Activated CD8-positive, alpha-beta T cell treated with anti-CD3 and anti-CD28 coated beads for 36 hours (primary cell): ENCODE results near the gene SRA1. TPM values are rescaled to one million over a fixed set of nuclear protein-coding genes. Genes with fewer than 3 reads are reported as not detected.

Experiments used
- ATAC-seq: fragments of 200-7000 bp; cut with Tn5 transposase; one replicate; pipeline ENCODE4 v1.10.0; 2021; ENCODE audit warnings: mild to moderate bottlenecking, moderate library complexity
- CTCF ChIA-PET: fragments of 350-600 bp; sonication (Branson Sonifier 250); formaldehyde crosslinking; loops from one replicate; lab custom pipeline; 2021; ENCODE audit warnings: antibody characterized with exemption; lab: Charles Lee
- POLR2A ChIA-PET: fragments of 350-600 bp; sonication (Branson Sonifier 250); formaldehyde crosslinking; loops from one replicate; lab custom pipeline; 2021; ENCODE audit warnings: antibody characterized with exemption; lab: Charles Lee
- DNase-seq: peaks from one replicate; pipeline ENCODE4 v3.0.0-alpha.2; 2020
- H3K27ac Mint-ChIP-seq: one replicate; pipeline ENCODE4 v1.8.0; 2021; ENCODE audit warnings: mild to moderate bottlenecking, mixed read lengths
- H3K27me3 Mint-ChIP-seq: one replicate; pipeline ENCODE4 v1.8.0; 2021; ENCODE audit warnings: mixed read lengths
- H3K36me3 Mint-ChIP-seq: one replicate; pipeline ENCODE4 v1.8.0; 2021; ENCODE audit warnings: low read depth, mixed read lengths
- H3K4me1 Mint-ChIP-seq: one replicate; pipeline ENCODE4 v1.8.0; 2021; ENCODE audit warnings: low read depth, mixed read lengths
- H3K4me3 Mint-ChIP-seq: one replicate; pipeline ENCODE4 v1.8.0; 2021; ENCODE audit warnings: mild to moderate bottlenecking, moderate library complexity, mixed read lengths
- H3K9me3 Mint-ChIP-seq: one replicate; pipeline ENCODE4 v1.8.0; 2021; ENCODE audit warnings: mixed read lengths
- intact Hi-C: fragments of 100-400 bp; cut with micrococcal nuclease; formaldehyde crosslinking; loops from one replicate; pipeline ENCODE4 v1.10.0; 2022
- total RNA-seq, 2 experiments: library from RNA; stranded (reverse); gene quantifications; one replicate each; pipeline ENCODE4 v1.2.3, GENCODE V29; 2021
- TF ChIP-seq, protein P1 (sequence below): fragments of 200-600 bp; IDR thresholded peaks from one replicate; pipeline ENCODE4 v1.8.0; 2022; ENCODE audit warnings: antibody characterized with exemption, mild to moderate bottlenecking

Gene SRA1
- total RNA-seq, 2 experiments from 2014 or later = 47.8 to 49.5 TPM

DNA sequence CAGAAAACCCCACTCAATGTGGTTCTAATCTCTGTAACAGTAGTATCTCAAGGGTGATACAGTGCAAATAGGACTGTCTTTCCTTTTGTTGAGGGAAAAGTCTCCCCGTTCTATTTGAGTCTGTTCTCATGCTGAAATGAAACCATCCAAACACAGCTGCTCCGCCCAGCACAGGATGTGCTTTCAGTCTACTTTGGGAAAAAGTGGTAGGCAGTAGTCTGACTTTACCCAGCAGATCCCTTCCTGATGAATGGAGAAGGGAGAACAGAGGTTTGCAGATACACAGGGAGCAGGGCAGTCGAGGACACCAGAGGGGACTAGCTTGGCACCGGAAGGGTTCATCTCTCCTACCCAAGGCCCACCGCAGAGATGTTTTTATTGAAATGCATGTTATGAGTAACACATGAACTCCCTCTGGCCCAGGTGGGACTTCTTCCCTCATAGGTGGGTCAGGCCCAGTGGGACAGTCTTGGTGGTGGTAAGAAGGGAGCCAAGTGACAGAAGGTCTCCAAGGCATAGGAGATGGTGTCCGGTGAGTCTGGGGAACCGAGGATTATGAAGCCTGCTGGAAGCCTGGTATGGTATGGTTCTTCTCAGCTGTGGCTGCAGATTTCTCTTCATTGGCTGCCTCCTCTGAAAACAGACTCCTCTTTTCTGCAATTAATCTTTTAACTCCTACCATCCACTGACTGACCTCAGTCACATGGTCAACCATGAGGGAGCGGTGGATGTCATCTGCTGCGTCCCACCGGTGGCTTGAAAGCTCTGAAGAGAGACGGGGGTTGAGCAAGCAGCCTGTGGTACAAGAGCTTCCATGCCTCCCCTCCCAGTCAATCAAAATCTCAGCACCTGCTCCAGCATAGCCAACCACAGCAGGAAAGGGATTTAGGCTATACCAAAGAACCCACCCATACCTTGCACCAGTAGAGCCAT, 6.9 kb downstream of the SRA1 start:
- ATAC-seq = no peak
- CTCF ChIA-PET = interaction anchor here (1.1 to 2.5 kb wide), 3 partner anchors 11 to 88 kb away, joined by 3 to 8 read pairs (median 5); partner anchors contain the start of gene APBB3
- H3K9me3 Mint-ChIP-seq = no peaks in the 10 kb centered on the region
- intact Hi-C loops = no loop called here
- TF ChIP-seq, protein P1, sequence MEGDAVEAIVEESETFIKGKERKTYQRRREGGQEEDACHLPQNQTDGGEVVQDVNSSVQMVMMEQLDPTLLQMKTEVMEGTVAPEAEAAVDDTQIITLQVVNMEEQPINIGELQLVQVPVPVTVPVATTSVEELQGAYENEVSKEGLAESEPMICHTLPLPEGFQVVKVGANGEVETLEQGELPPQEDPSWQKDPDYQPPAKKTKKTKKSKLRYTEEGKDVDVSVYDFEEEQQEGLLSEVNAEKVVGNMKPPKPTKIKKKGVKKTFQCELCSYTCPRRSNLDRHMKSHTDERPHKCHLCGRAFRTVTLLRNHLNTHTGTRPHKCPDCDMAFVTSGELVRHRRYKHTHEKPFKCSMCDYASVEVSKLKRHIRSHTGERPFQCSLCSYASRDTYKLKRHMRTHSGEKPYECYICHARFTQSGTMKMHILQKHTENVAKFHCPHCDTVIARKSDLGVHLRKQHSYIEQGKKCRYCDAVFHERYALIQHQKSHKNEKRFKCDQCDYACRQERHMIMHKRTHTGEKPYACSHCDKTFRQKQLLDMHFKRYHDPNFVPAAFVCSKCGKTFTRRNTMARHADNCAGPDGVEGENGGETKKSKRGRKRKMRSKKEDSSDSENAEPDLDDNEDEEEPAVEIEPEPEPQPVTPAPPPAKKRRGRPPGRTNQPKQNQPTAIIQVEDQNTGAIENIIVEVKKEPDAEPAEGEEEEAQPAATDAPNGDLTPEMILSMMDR = no peak
- H3K27me3 Mint-ChIP-seq = no peaks in the 10 kb centered on the region
- peak overlapping the region; percentile 98 for H3K27ac Mint-ChIP-seq
- H3K4me3 Mint-ChIP-seq = no peak overlapping the region
- no peak for DNase-seq
- peaks cover 56% of the 10 kb centered on the region for H3K36me3 Mint-ChIP-seq
- H3K4me1 Mint-ChIP-seq = peaks cover 67% of the 10 kb centered on the region
- POLR2A ChIA-PET = interaction anchor here (0.8 to 3.2 kb wide), 5 partner anchors 13 to 148 kb away, joined by 3 to 15 read pairs (median 3); partner anchors contain the start of genes CD14, IK and NDUFA2

DNA sequence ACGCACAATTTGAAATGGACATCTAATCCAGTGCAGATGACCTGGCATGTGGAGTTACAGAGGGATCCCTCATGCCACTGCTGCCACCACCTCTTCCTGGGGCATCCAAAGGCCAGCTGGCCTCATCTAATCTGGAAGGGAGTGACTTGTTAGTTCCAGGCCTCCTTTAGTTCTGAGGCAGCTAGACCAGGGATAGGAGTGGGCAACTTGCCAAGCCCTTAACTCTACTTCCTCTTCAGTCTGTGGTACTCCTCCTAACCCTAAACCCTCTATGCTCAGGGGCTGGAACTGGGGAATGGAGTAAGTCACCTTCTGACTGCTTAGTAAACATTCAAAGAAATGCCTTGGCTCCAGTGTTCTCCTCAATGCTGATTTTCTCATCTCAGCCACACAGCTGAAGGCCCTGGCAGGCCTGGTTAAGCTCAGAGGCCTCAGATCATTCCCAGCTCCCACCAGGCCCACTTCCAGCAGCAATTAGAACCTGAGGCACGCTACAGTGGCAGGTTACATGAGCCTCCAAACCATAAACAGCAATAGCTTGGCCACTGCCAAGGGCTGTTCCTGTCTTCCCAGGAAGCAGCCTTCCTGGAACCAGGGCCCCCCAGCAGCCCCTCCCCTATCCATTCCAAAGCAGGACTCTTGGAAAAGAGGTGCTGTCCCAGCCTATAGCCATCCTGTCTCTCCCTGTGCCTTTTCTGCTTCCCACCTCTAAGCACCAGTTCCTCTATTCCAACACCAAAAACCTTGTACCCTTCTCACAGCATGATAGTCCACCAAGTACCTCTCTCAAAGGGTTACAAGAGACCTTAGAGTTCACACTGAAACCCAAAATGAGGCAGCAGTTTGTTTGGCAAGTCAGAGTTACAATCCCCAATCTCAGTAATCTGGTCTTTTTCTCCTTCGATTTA, 7.8 kb downstream of the SRA1 start:
- DNase-seq = no peak
- ChIA-PET CTCF (interaction anchor here (1.4 to 4.0 kb wide), 2 partner anchors 22 to 85 kb away, joined by 3 to 16 read pairs; no protein-coding TSS in a partner anchor), POLR2A (interaction anchor here (1.0 to 3.5 kb wide), 6 partner anchors 8 to 147 kb away, joined by 3 to 38 read pairs (median 16); partner anchors contain the start of genes ANKHD1, APBB3, IK and NDUFA2)
- Mint-ChIP-seq H3K27me3 (no peaks in the 10 kb centered on the region), H3K4me3 (peak overlapping the region; percentile 89), H3K27ac (peak overlapping the region; percentile 98), H3K36me3 (peaks cover 55% of the 10 kb centered on the region), H3K4me1 (peaks cover 59% of the 10 kb centered on the region), H3K9me3 (no peaks in the 10 kb centered on the region)
- TF ChIP-seq, protein P1 = no peak
- intact Hi-C loops = loop anchor here (5.0 kb wide), 1 partner anchor 88 kb away; the partner anchor contains the start of gene TMCO6
- ATAC-seq = no peak

DNA sequence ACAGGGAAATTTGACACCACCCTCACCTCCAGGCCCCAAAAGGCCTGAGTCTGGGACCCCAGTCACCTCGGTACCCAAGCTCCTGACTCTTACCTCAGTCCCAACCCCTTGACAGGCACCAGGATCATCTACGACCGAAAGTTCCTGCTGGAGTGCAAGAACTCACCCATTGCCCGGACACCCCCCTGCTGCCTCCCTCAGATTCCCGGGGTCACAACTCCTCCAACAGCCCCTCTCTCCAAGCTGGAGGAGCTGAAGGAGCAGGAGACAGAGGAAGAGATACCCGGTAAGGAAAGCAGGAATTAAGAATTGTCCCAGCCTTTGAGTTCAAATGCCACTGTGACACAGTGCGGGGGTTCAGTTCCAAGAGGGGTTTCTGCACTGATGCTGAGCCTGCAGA, 8.5 kb downstream of the SRA1 start:
- no peak for DNase-seq
- TF ChIP-seq, protein P1 = no peak
- peaks cover 53% of the 10 kb centered on the region for H3K36me3 Mint-ChIP-seq
- H3K27ac Mint-ChIP-seq = peak overlapping the region; percentile 98
- intact Hi-C loops = loop anchor here (5.0 kb wide), 1 partner anchor 89 kb away; the partner anchor contains the start of gene TMCO6
- POLR2A ChIA-PET = interaction anchor here (0.9 to 3.5 kb wide), 9 partner anchors 9 to 147 kb away, joined by 3 to 38 read pairs (median 12); partner anchors contain the start of genes ANKHD1, APBB3, HARS1 and HARS2
- no peak for ATAC-seq
- peak overlapping the region; percentile 89 for H3K4me3 Mint-ChIP-seq
- H3K4me1 Mint-ChIP-seq = peaks cover 52% of the 10 kb centered on the region
- no peaks in the 10 kb centered on the region for H3K9me3 Mint-ChIP-seq
- no peaks in the 10 kb centered on the region for H3K27me3 Mint-ChIP-seq
- CTCF ChIA-PET = interaction anchor here (1.1 to 4.0 kb wide), 6 partner anchors 9 to 142 kb away, joined by 3 to 16 read pairs (median 8); partner anchors contain the start of genes APBB3, HARS1, HARS2 and SLC35A4

DNA sequence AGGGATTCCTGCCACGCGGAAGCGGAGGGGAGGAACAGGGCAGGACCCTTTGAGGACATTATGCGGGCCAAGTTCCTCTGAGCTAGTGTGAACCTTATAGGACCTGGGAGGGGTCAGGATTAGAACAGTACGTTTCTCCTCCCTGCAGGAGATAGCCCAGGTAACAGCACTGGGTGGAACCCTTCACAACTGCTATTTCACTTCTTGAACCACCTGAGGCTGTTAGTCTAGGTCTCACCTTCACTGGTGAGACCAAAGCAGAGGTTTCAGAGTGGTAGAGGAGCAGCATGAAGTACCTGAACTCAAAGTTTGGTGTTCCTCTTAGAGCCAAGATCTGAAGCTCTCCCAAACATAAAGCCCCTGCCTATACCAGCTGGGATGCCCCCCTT, 9.0 kb downstream of the SRA1 start:
- no peaks in the 10 kb centered on the region for H3K27me3 Mint-ChIP-seq
- H3K4me3 Mint-ChIP-seq = peak overlapping the region; percentile 89
- TF ChIP-seq, protein P1 = no peak
- H3K36me3 Mint-ChIP-seq = peaks cover 50% of the 10 kb centered on the region
- ATAC-seq (peak; percentile 2), DNase-seq (no peak)
- ChIA-PET CTCF (interaction anchor here (1.1 to 4.0 kb wide), 12 partner anchors 10 to 143 kb away, joined by 3 to 16 read pairs (median 6); partner anchors contain the start of genes APBB3, HARS1, HARS2 and SLC35A4), POLR2A (interaction anchor here (0.9 to 3.5 kb wide), 12 partner anchors 8 to 146 kb away, joined by 3 to 38 read pairs (median 9); partner anchors contain the start of genes ANKHD1, APBB3, CD14 and HARS1)
- H3K4me1 Mint-ChIP-seq = peaks cover 47% of the 10 kb centered on the region
- intact Hi-C loops = loop anchor here (5.0 kb wide), 1 partner anchor 89 kb away; the partner anchor contains the start of gene TMCO6
- no peaks in the 10 kb centered on the region for H3K9me3 Mint-ChIP-seq
- H3K27ac Mint-ChIP-seq = peak overlapping the region; percentile 98
